ENCODE results near the gene ATP5F1E.

The ATP5F1E gene

DNA sequence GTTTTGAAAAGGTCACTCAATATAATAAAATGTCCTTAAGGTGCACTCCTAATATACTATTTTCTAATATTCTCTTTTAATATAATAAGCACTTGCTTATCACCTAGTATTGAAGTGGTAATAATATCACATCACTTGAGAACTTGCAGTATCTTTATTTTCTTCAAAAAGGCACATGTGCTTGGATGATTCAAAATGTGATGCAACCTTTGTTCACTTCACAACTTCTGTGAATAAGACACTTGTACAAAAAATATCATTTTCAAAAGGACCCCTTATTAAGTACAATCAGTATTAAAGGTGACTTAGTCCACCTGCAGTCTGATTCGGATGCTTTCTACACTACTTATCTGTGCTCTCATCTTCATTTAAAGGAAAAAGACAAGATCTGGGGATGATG lies 7.1 kb upstream of the ATP5F1E start:
- Mint-ChIP-seq H3K9me3 (no peaks in the 10 kb centered on the region), H3K27me3 (no peaks in the 10 kb centered on the region), H3K27ac (no peak overlapping the region), H3K36me3 (ENCODE audit: insufficient read depth) (peaks cover 75% of the 10 kb centered on the region), H3K4me1 (ENCODE audit: low read depth in 2 of 2) (peaks cover 32 to 41% of the 10 kb centered on the region in 2 donors), H3K4me3 (peak overlapping the region in 1 of 2 donors; percentile 44)
- ATAC-seq (replicated peaks) (no peak), DNase-seq (no peak)

DNA sequence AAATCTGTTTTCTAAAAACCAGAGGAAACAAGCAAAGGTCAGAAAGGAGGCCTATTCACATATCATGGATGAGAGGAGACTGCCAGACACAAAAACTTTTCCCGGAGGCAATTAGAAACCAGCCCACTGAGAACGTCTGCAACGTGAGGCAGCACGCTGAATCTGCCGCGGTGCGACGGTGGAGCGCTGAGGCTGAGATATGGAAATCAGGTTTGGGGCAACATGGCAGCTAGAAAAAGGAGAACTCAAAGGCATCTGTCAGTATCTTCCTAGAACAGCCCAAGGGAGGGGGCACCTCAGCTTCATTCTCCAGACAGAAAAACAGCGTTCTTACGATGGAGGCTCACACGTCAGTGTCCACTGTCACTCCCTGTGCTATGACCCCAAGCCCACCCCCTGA lies 5.3 kb upstream of the ATP5F1E start:
- Mint-ChIP-seq H3K4me3 (no peak overlapping the region), H3K27ac (no peak overlapping the region), H3K9me3 (no peaks in the 10 kb centered on the region), H3K27me3 (no peaks in the 10 kb centered on the region), H3K4me1 (ENCODE audit: low read depth in 2 of 2) (peaks cover 25 to 33% of the 10 kb centered on the region in 2 donors), H3K36me3 (ENCODE audit: insufficient read depth) (peaks cover 78% of the 10 kb centered on the region)
- ATAC-seq (replicated peaks) (no peak), DNase-seq (no peak)

DNA sequence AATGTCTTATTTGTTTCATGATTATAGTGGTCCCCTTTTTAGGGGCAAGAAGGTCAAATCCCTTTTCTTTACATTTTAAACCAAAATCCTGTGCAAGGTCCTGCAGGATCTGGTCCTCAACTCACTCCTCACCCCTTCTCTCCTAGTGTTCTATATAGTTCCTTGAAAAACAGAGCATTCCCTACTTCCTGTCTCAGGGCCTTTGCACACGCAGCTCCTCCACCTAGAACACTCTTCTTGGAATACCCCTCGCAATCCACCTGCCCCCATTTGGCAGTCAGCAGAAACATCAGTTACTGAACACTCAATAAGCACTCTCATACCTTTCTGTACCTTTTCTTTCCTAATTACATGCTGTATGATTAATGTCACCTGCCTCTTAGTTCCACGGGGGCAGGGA lies 3.2 kb upstream of the ATP5F1E start:
- Mint-ChIP-seq H3K4me3 (no peak overlapping the region), H3K4me1 (ENCODE audit: low read depth in 2 of 2) (peaks cover 19 to 30% of the 10 kb centered on the region in 2 donors), H3K9me3 (no peaks in the 10 kb centered on the region), H3K27me3 (no peaks in the 10 kb centered on the region), H3K36me3 (ENCODE audit: insufficient read depth) (peaks cover 76% of the 10 kb centered on the region), H3K27ac (peak overlapping the region in 1 of 2 donors; percentile 2)
- DNase-seq (no peak), ATAC-seq (replicated peaks) (no peak)

DNA sequence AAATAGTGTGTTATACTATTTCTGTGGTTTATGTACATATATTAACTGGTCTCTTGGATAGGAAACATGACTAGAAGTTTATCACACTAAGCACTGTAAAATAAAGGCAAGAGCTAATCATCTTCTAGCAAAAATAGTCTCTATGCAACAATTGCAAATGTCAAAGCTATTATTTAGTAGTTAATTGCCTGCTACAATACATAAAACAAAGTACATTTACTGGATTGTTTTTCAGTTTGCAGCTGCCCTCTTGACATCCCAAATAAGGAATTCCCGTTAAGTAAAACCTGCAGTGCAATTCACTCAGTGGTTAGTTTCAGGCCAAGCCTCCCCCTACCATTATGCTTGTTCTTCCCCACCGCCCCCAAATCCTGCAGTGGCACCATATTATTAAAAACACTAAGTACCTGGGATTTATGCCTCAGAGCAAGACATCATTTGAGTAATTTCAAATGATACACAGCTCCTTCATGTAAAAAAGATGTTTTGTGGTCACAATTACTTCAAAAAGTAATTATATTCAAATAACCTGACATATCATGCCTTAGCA lies 1.6 kb upstream of the ATP5F1E start:
- DNase-seq = no peak
- H3K4me3 Mint-ChIP-seq = no peak overlapping the region
- ATAC-seq (replicated peaks) = no peak
- no peaks in the 10 kb centered on the region for H3K27me3 Mint-ChIP-seq
- H3K36me3 Mint-ChIP-seq (ENCODE audit: insufficient read depth) = peaks cover 84% of the 10 kb centered on the region
- H3K4me1 Mint-ChIP-seq (ENCODE audit: low read depth in 2 of 2) = peaks cover 22 to 33% of the 10 kb centered on the region in 2 donors
- no peak overlapping the region for H3K27ac Mint-ChIP-seq
- no peaks in the 10 kb centered on the region for H3K9me3 Mint-ChIP-seq

DNA sequence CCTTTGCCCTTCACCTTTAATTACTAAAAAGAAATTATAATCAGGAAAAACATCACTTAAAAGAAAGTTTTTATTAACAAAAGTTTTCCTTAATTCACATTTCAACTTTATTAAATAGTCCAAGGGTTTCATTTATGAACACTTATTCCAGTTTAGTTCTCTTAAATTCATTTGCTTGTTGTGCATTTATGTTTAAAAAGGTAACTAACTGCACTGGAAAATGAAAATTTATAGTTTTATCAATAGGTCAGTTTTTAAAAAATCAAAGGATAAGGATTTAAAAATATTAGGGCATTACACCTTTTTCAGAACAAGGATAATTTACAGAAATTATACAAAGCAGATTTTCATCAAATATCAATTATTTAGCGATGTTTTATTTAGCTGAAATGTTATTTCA lies 958 bp upstream of the ATP5F1E start:
- DNase-seq (no peak), ATAC-seq (replicated peaks) (no peak)
- Mint-ChIP-seq H3K27me3 (no peaks in the 10 kb centered on the region), H3K36me3 (ENCODE audit: insufficient read depth) (peaks cover 84% of the 10 kb centered on the region), H3K9me3 (no peaks in the 10 kb centered on the region), H3K4me1 (ENCODE audit: low read depth in 2 of 2) (peaks cover 25 to 37% of the 10 kb centered on the region in 2 donors), H3K27ac (peak overlapping the region; percentile 92), H3K4me3 (peak overlapping the region; percentile 90 to 92)

DNA sequence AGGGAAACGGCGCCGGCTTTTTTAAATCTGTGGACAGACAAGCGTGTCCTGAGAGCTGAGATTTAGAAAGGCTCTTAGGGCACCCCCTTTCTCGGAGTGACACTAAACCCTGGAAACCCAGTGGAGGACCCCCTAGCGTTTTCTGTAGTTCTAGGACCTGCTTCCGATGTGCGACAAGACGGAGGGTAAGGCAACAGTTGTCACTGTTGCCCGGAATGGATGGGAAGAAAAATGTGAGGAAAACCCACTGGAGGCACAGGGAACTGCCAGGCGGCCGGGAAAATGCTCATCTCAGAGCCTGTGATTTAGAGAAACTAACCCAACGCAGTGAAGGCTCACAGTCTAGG lies 551 bp upstream of the ATP5F1E start:
- Mint-ChIP-seq H3K27me3 (no peaks in the 10 kb centered on the region), H3K36me3 (ENCODE audit: insufficient read depth) (peaks cover 84% of the 10 kb centered on the region), H3K27ac (peak overlapping the region; percentile 92), H3K9me3 (no peaks in the 10 kb centered on the region), H3K4me3 (peak overlapping the region; percentile 90 to 92), H3K4me1 (ENCODE audit: low read depth in 2 of 2) (peaks cover 27 to 41% of the 10 kb centered on the region in 2 donors)
- ATAC-seq (replicated peaks) (no peak), DNase-seq (no peak)

DNA sequence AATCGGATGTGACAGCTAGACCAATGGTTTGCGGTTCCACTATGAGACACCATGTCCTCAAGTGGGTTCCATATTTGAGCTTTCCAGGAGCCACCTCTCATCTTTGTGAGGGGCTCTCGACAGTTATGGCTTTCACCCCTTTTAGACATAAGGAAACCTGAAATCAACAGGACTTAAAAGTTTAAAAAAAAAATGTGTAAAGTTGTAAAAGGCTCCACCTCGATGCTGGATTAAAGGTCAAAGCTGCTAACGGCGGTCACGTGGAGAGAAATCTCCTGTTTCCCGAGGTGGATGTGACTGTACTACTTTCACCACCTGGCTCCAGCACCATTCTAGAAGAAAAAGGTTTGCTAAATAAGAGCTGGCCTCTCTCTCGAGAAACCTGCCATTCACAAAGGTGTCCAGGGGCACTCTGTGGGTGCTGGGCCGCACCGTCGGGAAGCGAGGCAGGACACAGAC lies 542 bp downstream of the ATP5F1E start:
- Mint-ChIP-seq H3K27me3 (no peaks in the 10 kb centered on the region), H3K4me3 (peak overlapping the region; percentile 90 to 92), H3K4me1 (ENCODE audit: low read depth in 2 of 2) (peaks cover 34 to 47% of the 10 kb centered on the region in 2 donors), H3K36me3 (ENCODE audit: insufficient read depth) (peaks cover 84% of the 10 kb centered on the region), H3K9me3 (no peaks in the 10 kb centered on the region), H3K27ac (peak overlapping the region; percentile 92)
- ATAC-seq (replicated peaks) = no peak
- DNase-seq = no peak

DNA sequence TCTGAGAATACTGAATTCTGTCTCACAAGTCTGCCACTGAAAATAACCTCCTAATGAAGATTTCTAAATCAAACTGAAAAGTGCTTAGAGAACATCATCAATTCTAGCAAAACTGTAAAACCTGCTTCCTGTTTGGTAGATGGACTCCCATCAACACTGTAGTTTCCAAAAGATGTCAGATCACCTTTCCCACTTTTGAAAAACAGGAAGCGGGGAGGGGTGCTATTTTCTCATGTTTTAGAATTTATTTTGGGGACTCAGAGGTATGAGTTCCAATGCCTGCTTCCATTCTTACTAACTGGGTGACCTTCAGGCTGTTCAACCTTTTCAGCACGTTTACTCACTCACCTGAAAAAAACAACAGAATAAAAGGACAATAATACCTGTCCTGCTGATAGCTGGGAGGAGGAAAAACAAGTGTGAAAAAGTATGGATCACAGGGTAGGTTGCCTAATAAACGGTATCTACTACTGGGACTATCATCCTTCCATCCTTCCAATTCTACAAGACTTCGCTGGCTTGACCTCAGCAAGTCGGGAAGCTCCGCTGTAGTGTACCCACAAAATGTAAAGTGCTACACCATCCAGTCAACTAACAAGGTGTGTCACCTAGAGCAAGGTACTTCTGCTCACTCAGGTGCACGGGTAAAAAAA lies 1.1 kb downstream of the ATP5F1E start:
- no peak for DNase-seq
- ATAC-seq (replicated peaks) = no peak

DNA sequence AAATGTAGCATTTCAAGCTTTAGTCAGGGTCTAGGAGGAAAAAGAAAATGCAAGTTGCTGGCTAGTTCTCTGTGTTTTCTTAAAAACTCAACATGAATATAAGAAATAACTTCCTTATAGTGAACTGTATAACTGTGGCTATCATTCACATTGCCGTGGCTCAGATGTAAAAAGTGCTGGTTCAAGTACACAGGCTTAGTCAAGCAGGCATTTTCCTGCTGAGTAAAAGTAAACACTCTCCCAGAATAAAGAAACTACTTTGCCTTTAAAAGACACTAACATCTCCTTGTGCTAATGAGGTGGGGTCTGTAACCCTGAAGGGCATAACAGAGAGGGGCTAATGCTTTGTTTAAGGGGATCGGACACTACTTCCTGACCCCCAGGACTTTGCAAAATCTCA lies 3.3 kb downstream of the ATP5F1E start:
- peaks cover 83% of the 10 kb centered on the region for H3K36me3 Mint-ChIP-seq (ENCODE audit: insufficient read depth)
- ATAC-seq (replicated peaks) = no peak
- H3K4me3 Mint-ChIP-seq = peak overlapping the region; percentile 40 to 92
- H3K27ac Mint-ChIP-seq = peak overlapping the region in 1 of 2 donors; percentile 44
- no peaks in the 10 kb centered on the region for H3K27me3 Mint-ChIP-seq
- no peaks in the 10 kb centered on the region for H3K9me3 Mint-ChIP-seq
- H3K4me1 Mint-ChIP-seq (ENCODE audit: low read depth in 2 of 2) = peaks cover 35 to 59% of the 10 kb centered on the region in 2 donors
- no peak for DNase-seq

More for the DNA sequence above, 1.1 kb downstream of the ATP5F1E start:
- H3K4me1 Mint-ChIP-seq (ENCODE audit: low read depth in 2 of 2) = peaks cover 35 to 52% of the 10 kb centered on the region in 2 donors
- H3K27ac Mint-ChIP-seq = peak overlapping the region; percentile 92
- H3K9me3 Mint-ChIP-seq = no peaks in the 10 kb centered on the region
- H3K4me3 Mint-ChIP-seq = peak overlapping the region; percentile 90 to 92
- no peaks in the 10 kb centered on the region for H3K27me3 Mint-ChIP-seq
- peaks cover 83% of the 10 kb centered on the region for H3K36me3 Mint-ChIP-seq (ENCODE audit: insufficient read depth)

DNA sequence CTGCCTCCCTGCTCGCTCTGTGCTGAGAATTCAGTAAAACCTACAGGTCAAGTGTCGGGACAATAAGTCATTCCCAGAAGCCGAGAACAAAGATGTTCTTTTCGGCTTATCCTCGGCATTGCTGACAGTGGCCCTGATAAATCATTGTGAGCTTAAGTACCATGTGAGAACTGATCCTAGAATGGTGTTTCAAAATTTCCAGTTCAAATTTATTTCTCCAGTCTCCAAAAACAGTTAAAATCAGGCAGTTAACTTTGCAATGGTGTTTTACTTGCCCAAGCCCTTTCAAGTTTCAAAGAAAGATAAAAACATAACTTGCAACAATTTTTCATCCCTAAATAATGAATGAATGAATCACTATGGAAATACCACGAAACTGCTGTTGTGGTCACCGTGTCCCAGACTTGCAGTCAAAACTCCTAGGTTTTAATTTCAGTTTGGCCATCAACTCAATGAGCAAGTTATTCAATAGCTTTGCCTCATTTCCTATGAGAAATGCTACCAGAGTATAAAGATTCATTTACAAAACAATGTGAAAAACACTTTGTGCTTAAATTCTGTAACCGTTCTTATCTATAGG lies 4.3 kb downstream of the ATP5F1E start:
- H3K9me3 Mint-ChIP-seq = no peaks in the 10 kb centered on the region
- peaks cover 35 to 59% of the 10 kb centered on the region in 2 donors for H3K4me1 Mint-ChIP-seq (ENCODE audit: low read depth in 2 of 2)
- no peak for ATAC-seq (replicated peaks)
- peak overlapping the region; percentile 3 to 26 for H3K27ac Mint-ChIP-seq
- H3K36me3 Mint-ChIP-seq (ENCODE audit: insufficient read depth) = peaks cover 89% of the 10 kb centered on the region
- H3K27me3 Mint-ChIP-seq = no peaks in the 10 kb centered on the region
- peak overlapping the region in 1 of 2 donors; percentile 92 for H3K4me3 Mint-ChIP-seq
- no peak for DNase-seq

DNA sequence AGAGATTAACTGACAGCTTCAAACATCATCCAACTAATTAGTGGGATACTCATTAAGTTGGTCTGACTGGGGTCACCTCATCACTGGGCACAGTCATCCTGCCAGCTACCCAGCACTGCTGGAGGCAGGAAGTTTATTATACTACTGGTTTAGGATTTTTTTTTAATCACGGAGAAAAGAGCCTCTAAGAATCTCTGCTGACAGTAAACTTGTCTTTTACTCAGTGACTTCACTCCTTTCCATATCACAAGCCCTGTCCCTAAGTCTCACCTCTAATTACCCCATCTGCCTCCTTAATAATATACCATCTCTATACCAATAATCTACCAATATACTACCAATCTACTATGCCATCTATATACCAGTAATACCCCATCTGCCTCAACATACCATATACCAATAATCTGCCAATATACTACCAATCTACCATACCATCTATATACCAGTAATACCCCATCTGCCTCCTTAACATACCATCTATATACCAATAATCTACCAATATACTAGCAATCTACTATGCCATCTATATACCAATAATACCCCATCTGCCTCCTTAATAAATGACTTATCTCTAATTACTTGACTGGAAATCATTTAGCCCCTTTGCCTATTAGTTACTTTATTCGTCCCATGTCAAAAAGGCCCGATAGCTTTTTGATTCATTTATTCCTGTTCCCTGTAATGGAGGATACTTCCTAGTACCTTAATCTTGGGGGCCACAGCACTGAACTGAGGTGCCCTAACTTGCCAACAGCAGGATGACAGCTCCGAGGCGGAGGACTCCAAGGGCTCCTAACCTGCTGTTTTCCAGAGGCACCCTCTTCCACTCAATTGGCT lies 5.0 kb downstream of the ATP5F1E start:
- peak overlapping the region; percentile 3 to 26 for H3K27ac Mint-ChIP-seq
- H3K9me3 Mint-ChIP-seq = no peaks in the 10 kb centered on the region
- ATAC-seq (replicated peaks) = no peak
- DNase-seq = no peak
- no peaks in the 10 kb centered on the region for H3K27me3 Mint-ChIP-seq
- peak overlapping the region in 1 of 2 donors; percentile 7 for H3K4me3 Mint-ChIP-seq
- H3K4me1 Mint-ChIP-seq (ENCODE audit: low read depth in 2 of 2) = peaks cover 32 to 60% of the 10 kb centered on the region in 2 donors
- peaks cover 91% of the 10 kb centered on the region for H3K36me3 Mint-ChIP-seq (ENCODE audit: insufficient read depth)

DNA sequence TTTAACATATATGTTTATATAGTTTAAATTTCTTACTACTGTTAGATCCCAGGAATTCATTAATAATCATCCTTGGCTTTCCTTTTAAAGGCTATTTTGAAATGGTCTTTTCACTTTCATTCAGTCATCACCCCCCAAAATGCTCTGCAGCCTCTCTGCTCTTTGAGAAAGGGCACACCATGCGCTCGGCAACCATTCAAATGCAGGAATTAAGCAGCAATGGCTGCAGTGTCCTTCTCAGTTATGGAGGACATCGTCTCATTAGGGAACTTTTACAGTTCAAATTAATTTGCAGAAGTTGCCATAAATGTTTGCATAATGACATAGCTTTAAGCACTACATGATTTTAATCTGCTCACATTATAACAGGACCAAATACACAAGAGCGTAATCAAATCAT lies 6.6 kb downstream of the ATP5F1E start:
- Mint-ChIP-seq H3K36me3 (ENCODE audit: insufficient read depth) (peaks cover 84% of the 10 kb centered on the region), H3K9me3 (no peaks in the 10 kb centered on the region), H3K27me3 (no peaks in the 10 kb centered on the region), H3K27ac (no peak overlapping the region), H3K4me3 (peak overlapping the region in 1 of 2 donors; percentile 16), H3K4me1 (ENCODE audit: low read depth in 2 of 2) (peaks cover 29 to 52% of the 10 kb centered on the region in 2 donors)
- ATAC-seq (replicated peaks) = no peak
- no peak for DNase-seq

DNA sequence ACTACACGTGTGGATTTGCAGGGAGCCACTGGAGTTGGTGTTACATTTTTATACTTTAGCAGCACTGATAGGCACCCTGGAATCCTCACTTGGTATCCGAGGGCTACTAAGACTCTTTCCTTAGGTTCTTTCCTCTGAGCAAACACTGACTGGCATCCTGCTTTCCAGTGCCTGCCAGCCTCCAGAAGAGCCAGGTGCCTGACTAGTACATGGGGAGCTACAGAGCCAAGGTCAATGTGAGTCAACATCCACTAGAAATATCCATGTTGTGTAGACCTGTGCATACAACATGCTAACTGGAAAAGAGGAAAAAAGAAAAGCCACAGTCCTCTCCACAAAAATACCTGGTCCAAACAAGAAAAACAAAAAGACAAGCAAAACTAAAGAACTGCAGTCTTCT lies 7.0 kb downstream of the ATP5F1E start:
- H3K9me3 Mint-ChIP-seq = no peaks in the 10 kb centered on the region
- no peak overlapping the region for H3K27ac Mint-ChIP-seq
- DNase-seq (no peak), ATAC-seq (replicated peaks) (no peak)
- H3K4me1 Mint-ChIP-seq (ENCODE audit: low read depth in 2 of 2) = peaks cover 27 to 47% of the 10 kb centered on the region in 2 donors
- H3K4me3 Mint-ChIP-seq = no peak overlapping the region
- H3K27me3 Mint-ChIP-seq = no peaks in the 10 kb centered on the region
- peaks cover 80% of the 10 kb centered on the region for H3K36me3 Mint-ChIP-seq (ENCODE audit: insufficient read depth)

All from effector memory CD8-positive, alpha-beta T cell (primary cell).